ENCODE measurements around the gene SLC2A9.
A peak's percentile ranks its signal among the peaks of the same experiment; 100 is the strongest.

GRCh38 chr4:10033191-10033881 is 12.0 kb upstream of the SLC2A9 start:
- TF ChIP-seq CTCF (IDR thresholded peaks at IDR 0.05) (no peak), POLR2AphosphoS5 (IDR thresholded peaks at IDR 0.05) (peak; percentile 5 to 74)
